GM06990 (cell line): ENCODE measurements around the gene PPIE.

Experiments
- DNase-seq: peaks from one replicate; pipeline ENCODE4 v3.0.0-alpha.2; 2011; ENCODE audit not compliant: insufficient read length; ENCODE audit errors: extremely low read depth
- H3K27me3 ChIP-seq: replicated peaks from 2 replicates; pipeline ENCODE4 v1.6.0; 2011; ENCODE audit warnings: low read length; ENCODE audit not compliant: control insufficient read depth, insufficient read depth
- H3K36me3 ChIP-seq: 2 replicates; pipeline ENCODE4 v1.5.1; 2011; ENCODE audit warnings: low read length; ENCODE audit not compliant: control insufficient read depth, insufficient read depth
- H3K4me3 ChIP-seq: replicated peaks from 2 replicates; pipeline ENCODE4 v1.5.1; 2011; ENCODE audit warnings: low read depth, mild to moderate bottlenecking, control low read depth, low read length
- CTCF ChIP-seq: IDR thresholded peaks from 2 replicates; pipeline ENCODE4 v1.5.1; 2011; ENCODE audit warnings: low read length, control low read depth, mild to moderate bottlenecking, inconsistent platforms; ENCODE audit not compliant: insufficient read depth, poor library complexity, severe bottlenecking

The PPIE gene

GRCh38 chr1:39738622-39739366 lies at the start of gene PPIE:
Gene PPIE (plus strand): TSS chr1:39738882. CDS start chr1:39738901, 19 bp downstream.
- peak; percentile 91 for DNase-seq
- Histone ChIP-seq H3K4me3 (peak within 1 kb of the TSS; percentile 77), H3K36me3 (peaks cover 9% of the 10 kb centered on the region), H3K27me3 (no peaks in the 10 kb centered on the region)
- TF ChIP-seq CTCF = no peak

- no peak overlapping the region for H3K4me3 ChIP-seq
- no peak for TF ChIP-seq CTCF
- no peak for DNase-seq
- no peaks in the 10 kb centered on the region; the same call in 1 of the 2 replicates for H3K27me3 ChIP-seq
- H3K36me3 ChIP-seq = no peaks in the 10 kb centered on the region
Measured at GRCh38 chr1:39689214-39689613, 49.5 kb upstream of the PPIE start.

- no peaks in the 10 kb centered on the region; the same call in 1 of the 2 replicates for H3K27me3 ChIP-seq
Measured at GRCh38 chr1:39689635-39690034, 49.0 kb upstream of the PPIE start.

GRCh38 chr1:39690225-39690624 lies 48.5 kb upstream of the PPIE start:
- no peaks in the 10 kb centered on the region for H3K36me3 ChIP-seq
- TF ChIP-seq CTCF = no peak
- DNase-seq = no peak
- no peaks in the 10 kb centered on the region; the same call in 1 of the 2 replicates for H3K27me3 ChIP-seq
- H3K4me3 ChIP-seq = no peak overlapping the region

More at GRCh38 chr1:39689635-39690034, 49.0 kb upstream of the PPIE start:
- Histone ChIP-seq H3K36me3 (no peaks in the 10 kb centered on the region), H3K4me3 (no peak overlapping the region)
- no peak for TF ChIP-seq CTCF
- DNase-seq = no peak

GRCh38 chr1:39690794-39691382 lies 47.8 kb upstream of the PPIE start:
- DNase-seq = no peak
- H3K27me3 ChIP-seq = no peaks in the 10 kb centered on the region; the same call in 1 of the 2 replicates
- TF ChIP-seq CTCF = no peak
- no peaks in the 10 kb centered on the region for H3K36me3 ChIP-seq
- peak overlapping the region; percentile 55 for H3K4me3 ChIP-seq
